ENCODE measurements around the gene HPN. TPM values are rescaled to one million over a fixed set of nuclear protein-coding genes. Genes with fewer than 3 reads are reported as not detected.
"Not testable (repeated sequence)": the region's sequence is repeated elsewhere in the genome, so short reads cannot be mapped to it uniquely, and the experiment has no call there.

HPN gene
- total RNA-seq, 2 experiments from 2014 or later, result 0.21 TPM; not detected in 1

DNA sequence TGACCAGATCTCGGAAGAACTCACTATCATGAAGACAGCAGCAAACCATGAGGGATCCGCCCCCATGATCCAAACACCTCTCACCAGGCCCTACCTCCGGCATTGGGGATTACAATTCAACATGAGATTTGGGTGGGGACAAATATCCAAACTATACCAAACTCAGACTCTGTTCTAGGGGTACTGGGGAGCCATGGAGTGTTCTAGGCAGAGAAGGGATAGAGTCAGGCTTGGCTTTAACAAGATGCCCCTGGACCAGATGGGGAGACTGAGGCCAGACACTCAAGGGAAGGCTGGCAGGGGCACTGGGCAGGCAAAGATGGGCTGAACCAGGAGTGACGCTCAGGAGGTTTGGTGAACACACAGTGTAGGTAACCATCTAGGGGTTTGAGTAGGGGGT, 23.1 kb upstream of the HPN start:
- no peak for DNase-seq
- intact Hi-C loops (cut with micrococcal nuclease), result no loop called here
- ChIA-PET CTCF (interaction anchor here (1.5 kb wide), 1 partner anchor 26 kb away, joined by 4 read pairs; no protein-coding TSS in a partner anchor), POLR2A (interaction anchor here (1.5 kb wide), 1 partner anchor 8 kb away, joined by 4 read pairs; no protein-coding TSS in a partner anchor)
- Mint-ChIP-seq H3K36me3 (peaks cover 61% of the 10 kb centered on the region), H3K9me3 (no peaks in the 10 kb centered on the region), H3K27me3 (no peaks in the 10 kb centered on the region), H3K4me3 (no peak overlapping the region), H3K27ac (no peak overlapping the region), H3K4me1 (ENCODE audit: low read depth) (peaks cover 21% of the 10 kb centered on the region)

DNA sequence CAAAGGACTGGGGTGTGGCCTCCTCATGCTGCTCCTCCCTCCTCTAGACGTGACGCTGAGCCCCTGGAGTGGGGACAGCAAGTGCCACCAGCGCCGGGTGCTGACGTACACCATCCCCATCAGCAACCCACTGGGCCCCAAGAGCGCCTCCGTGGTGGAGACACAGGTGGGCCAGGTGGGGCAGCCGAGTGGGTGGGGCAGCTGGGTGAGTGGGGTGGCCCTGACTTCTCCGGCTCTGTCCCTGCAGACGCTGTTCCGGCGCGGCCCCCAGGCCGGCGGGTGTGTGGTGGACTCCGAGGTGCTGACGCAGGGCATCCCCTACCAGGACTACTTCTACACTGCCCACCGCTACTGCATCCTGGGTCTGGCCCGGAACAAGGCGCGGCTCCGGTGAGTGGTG, 22.4 kb upstream of the HPN start:
- POLR2A ChIA-PET, result interaction anchor here (1.3 kb wide), 1 partner anchor 11 kb away, joined by 3 read pairs; no protein-coding TSS in a partner anchor
- DNase-seq, result no peak
- Mint-ChIP-seq H3K27ac (no peak overlapping the region), H3K4me1 (ENCODE audit: low read depth) (peaks cover 13% of the 10 kb centered on the region), H3K36me3 (peaks cover 59% of the 10 kb centered on the region), H3K27me3 (no peaks in the 10 kb centered on the region), H3K4me3 (no peak overlapping the region), H3K9me3 (no peaks in the 10 kb centered on the region)
- CTCF ChIA-PET, result no interaction called here
- intact Hi-C loops (cut with micrococcal nuclease), result no loop called here

DNA sequence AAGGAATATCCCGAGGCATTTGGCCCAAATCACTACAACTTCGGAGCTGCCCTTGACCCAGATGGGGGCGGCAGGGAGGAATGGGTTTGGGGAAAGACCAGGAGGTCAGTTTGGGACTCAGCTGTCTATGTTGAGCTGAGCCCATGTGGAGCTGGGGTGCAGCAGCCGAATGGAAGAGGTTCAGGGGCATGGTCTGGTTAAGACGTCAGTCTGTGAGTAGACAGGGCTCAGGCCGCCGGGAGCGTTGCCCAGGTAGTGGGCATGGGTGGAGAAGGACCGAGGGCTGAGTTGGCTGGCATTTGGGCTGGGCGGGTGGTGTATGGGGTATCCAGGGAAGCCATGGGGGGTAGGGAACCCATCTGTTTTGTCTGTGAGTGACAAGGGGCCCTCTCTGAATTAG, 20.5 kb upstream of the HPN start:
- H3K4me3 Mint-ChIP-seq, result no peak overlapping the region
- peaks cover 54% of the 10 kb centered on the region for H3K36me3 Mint-ChIP-seq
- H3K4me1 Mint-ChIP-seq (ENCODE audit: low read depth), result peaks cover under 1% of the 10 kb centered on the region
- intact Hi-C loops (cut with micrococcal nuclease), result no loop called here
- no peak for DNase-seq
- H3K27me3 Mint-ChIP-seq, result no peaks in the 10 kb centered on the region
- no peak overlapping the region for H3K27ac Mint-ChIP-seq
- no peaks in the 10 kb centered on the region for H3K9me3 Mint-ChIP-seq
- ChIA-PET CTCF (interaction anchor here (1.7 kb wide), 1 partner anchor 8 kb away, joined by 4 read pairs; no protein-coding TSS in a partner anchor), POLR2A (interaction anchor here (0.8 kb wide), 1 partner anchor 8 kb away, joined by 3 read pairs; no protein-coding TSS in a partner anchor)

DNA sequence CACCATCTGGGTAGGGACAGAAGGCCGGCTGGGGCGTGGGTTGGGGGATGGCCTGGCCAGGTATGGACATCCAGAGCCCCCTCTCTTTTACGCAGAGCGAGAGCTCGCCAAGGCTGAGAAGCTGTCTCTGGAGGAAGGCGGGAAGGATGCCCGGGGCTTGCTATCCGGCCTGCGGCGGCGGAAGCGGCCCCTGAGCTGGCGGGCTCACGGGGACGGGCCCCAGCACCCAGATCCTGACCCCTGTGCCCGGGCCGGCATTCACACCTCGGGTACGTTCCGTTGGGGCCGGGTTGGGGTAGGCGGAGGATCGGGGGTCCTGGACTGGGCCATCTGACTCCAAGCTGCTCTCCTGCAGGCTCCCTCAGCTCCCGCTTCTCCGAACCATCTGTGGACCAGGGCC, 19.9 kb upstream of the HPN start:
- Mint-ChIP-seq H3K4me1 (ENCODE audit: low read depth) (no peaks in the 10 kb centered on the region), H3K36me3 (peaks cover 55% of the 10 kb centered on the region), H3K9me3 (no peaks in the 10 kb centered on the region), H3K27ac (no peak overlapping the region), H3K4me3 (no peak overlapping the region), H3K27me3 (no peaks in the 10 kb centered on the region)
- ChIA-PET CTCF (interaction anchor here (1.7 kb wide), 1 partner anchor 9 kb away, joined by 4 read pairs; no protein-coding TSS in a partner anchor), POLR2A (interaction anchor here (0.8 kb wide), 1 partner anchor 9 kb away, joined by 3 read pairs; no protein-coding TSS in a partner anchor)
- no peak for DNase-seq
- intact Hi-C loops (cut with micrococcal nuclease), result no loop called here

DNA sequence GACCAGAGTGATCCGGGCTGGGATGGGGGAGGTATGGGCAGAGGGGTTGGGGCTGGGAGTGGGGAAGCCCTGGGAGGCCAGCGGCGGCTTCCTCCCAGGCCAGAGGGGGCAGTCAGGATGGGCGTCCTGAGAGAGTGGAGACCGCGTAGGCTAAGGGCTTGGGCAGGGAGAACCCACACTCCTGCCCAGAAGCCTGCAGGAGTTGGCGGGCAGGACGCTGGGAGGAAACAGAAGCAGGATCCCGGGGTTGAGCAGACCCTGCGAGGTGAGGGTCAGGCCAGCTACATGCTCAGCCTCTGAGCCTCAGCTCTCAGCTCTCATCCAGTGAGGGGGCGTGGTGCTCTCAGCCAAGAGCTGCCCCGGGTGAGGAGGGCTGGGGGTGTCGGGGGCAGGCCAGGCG, 19.1 kb upstream of the HPN start:
- H3K36me3 Mint-ChIP-seq, result peaks cover 54% of the 10 kb centered on the region
- ChIA-PET POLR2A (no interaction called here), CTCF (interaction anchor here (0.9 to 1.7 kb wide), 2 partner anchors 10 to 50 kb away, joined by 3 to 4 read pairs; no protein-coding TSS in a partner anchor)
- no peak overlapping the region for H3K27ac Mint-ChIP-seq
- no peaks in the 10 kb centered on the region for H3K9me3 Mint-ChIP-seq
- intact Hi-C loops (cut with micrococcal nuclease), result no loop called here
- no peaks in the 10 kb centered on the region for H3K27me3 Mint-ChIP-seq
- DNase-seq, result no peak
- no peak overlapping the region for H3K4me3 Mint-ChIP-seq
- no peaks in the 10 kb centered on the region for H3K4me1 Mint-ChIP-seq (ENCODE audit: low read depth)

DNA sequence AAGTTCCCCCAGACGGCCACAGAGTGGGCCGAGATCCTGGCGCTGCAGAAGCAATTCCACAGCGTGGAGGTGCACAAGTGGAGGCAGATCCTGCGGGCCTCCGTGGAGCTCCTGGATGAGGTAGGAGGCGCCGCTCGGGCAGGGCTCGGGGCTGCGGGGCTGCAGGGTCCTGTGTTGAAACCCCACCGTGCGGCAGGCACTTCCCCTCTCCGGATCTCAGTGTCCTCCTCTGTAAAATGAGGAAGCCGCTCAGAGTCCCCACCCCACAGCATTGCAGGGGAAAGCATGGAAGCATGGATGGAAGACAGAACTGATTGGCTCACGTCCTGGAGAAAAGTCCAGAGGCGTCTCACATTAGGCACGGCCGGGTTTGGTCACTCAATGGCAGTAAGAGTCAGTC, 18.1 kb upstream of the HPN start:
- Mint-ChIP-seq H3K36me3 (peaks cover 52% of the 10 kb centered on the region), H3K4me1 (ENCODE audit: low read depth) (no peaks in the 10 kb centered on the region), H3K9me3 (no peaks in the 10 kb centered on the region), H3K27ac (no peak overlapping the region), H3K27me3 (no peaks in the 10 kb centered on the region), H3K4me3 (no peak overlapping the region)
- no peak for DNase-seq
- CTCF ChIA-PET, result interaction anchor here (0.9 kb wide), 1 partner anchor 51 kb away, joined by 3 read pairs; no protein-coding TSS in a partner anchor
- intact Hi-C loops (cut with micrococcal nuclease), result no loop called here
- POLR2A ChIA-PET, result no interaction called here

DNA sequence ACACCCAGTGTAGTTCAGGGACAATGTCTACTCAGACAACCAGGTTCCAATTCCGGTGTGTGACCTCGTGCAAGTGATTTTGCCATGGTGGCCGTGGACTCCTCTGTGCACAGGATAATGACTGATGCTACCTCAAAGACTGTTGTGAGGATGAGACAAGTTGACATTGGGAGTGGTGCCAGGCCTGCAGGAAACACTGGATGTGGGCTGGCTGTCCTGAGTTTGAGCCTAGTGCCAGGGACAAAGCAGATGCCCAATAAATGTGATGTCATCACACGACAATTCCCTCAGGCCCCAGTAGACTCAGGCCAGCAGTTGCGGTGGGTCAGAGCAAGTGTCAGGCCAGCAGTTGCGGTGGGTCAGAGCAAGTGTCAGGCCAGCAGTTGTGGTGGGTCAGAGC, 17.4 kb upstream of the HPN start:
- CTCF ChIA-PET, result no interaction called here
- intact Hi-C loops (cut with micrococcal nuclease), result no loop called here
- POLR2A ChIA-PET, result no interaction called here

DNA sequence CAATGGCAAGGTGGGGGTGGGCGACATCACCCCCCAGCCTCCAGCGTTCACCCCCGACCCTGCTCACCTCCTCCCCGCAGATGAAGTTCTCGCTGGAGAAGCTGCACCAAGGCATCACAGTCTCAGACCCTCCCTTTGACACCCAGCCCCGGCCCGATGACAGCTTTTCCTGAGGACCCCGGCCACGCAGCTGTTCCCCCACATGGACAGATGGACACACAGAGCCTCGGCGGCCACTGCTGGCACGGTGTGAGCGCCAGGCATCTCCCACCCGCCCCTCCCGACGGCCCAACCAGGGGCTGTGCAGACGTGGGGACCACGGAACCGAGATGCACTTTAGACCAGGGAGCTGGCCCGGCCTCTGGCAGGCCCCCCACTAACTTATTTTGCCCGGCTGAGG, 15.6 kb upstream of the HPN start:
- ChIA-PET CTCF (interaction anchor here (0.9 to 3.1 kb wide), 2 partner anchors 11 to 18 kb away, joined by 3 to 16 read pairs; no protein-coding TSS in a partner anchor), POLR2A (interaction anchor here (1.4 kb wide), 1 partner anchor 9 kb away, joined by 4 read pairs; no protein-coding TSS in a partner anchor)
- Mint-ChIP-seq H3K27ac (no peak overlapping the region), H3K36me3 (peaks cover 39% of the 10 kb centered on the region), H3K4me3 (no peak overlapping the region), H3K9me3 (no peaks in the 10 kb centered on the region), H3K4me1 (ENCODE audit: low read depth) (peaks cover 4% of the 10 kb centered on the region), H3K27me3 (no peaks in the 10 kb centered on the region)
- intact Hi-C loops (cut with micrococcal nuclease), result no loop called here
- DNase-seq, result no peak

More for the DNA sequence above, 17.4 kb upstream of the HPN start:
- Mint-ChIP-seq H3K9me3 (no peaks in the 10 kb centered on the region), H3K36me3 (peaks cover 49% of the 10 kb centered on the region), H3K27me3 (no peaks in the 10 kb centered on the region), H3K27ac (no peak overlapping the region), H3K4me3 (no peak overlapping the region), H3K4me1 (ENCODE audit: low read depth) (no peaks in the 10 kb centered on the region)
- DNase-seq, result no peak

DNA sequence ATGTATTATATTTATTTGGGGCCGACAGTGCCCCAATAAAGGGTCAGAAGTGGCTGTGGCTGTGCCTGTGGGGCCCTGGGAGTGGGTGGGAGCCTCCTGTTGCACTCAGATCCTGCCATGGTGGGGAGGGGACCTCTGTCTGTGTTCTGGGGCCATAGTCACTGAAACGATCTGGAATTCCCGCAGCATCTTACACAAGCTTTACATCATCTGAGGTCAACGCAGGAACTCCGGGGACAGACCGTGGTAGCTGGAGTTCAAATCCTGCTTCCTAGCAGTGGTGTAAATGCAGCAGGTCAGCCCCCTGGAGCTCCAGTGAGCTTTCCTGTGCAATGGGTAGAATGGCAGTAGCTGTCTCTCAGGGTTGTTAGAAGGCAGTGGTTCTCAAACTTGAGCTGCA, 15.1 kb upstream of the HPN start:
- CTCF ChIA-PET, result interaction anchor here (3.1 kb wide), 1 partner anchor 17 kb away, joined by 16 read pairs; no protein-coding TSS in a partner anchor
- intact Hi-C loops (cut with micrococcal nuclease), result no loop called here
- H3K27me3 Mint-ChIP-seq, result peaks cover 4% of the 10 kb centered on the region
- no peak overlapping the region for H3K27ac Mint-ChIP-seq
- peaks cover 8% of the 10 kb centered on the region for H3K4me1 Mint-ChIP-seq (ENCODE audit: low read depth)
- POLR2A ChIA-PET, result interaction anchor here (0.8 to 1.4 kb wide), 3 partner anchors 9 to 54 kb away, joined by 3 to 4 read pairs (median 4); no protein-coding TSS in a partner anchor
- peaks cover 36% of the 10 kb centered on the region for H3K36me3 Mint-ChIP-seq
- H3K4me3 Mint-ChIP-seq, result no peak overlapping the region
- H3K9me3 Mint-ChIP-seq, result no peaks in the 10 kb centered on the region
- no peak for DNase-seq

DNA sequence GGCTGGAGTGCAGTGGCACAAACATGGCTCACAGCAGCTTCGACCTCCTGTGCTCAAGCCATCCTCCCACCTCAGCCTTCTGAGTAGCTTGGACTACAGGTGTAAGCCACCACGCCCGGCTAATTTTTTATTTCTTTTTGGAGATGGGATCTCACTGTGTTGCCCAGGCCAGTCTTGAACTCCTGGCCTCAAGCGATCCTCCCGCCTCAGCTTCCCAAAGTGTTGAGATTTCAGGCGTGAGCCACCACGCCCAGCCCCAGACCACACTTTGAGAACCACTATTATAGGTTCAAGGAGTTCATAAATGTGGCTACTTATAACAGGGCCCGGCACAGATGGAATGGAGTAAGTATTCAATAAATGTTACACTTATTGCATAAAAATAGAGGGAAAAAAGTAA, 14.5 kb upstream of the HPN start:
- POLR2A ChIA-PET, result interaction anchor here (0.7 to 1.4 kb wide), 5 partner anchors 10 to 54 kb away, joined by 3 to 4 read pairs (median 4); no protein-coding TSS in a partner anchor
- no peak for DNase-seq
- CTCF ChIA-PET, result interaction anchor here (0.6 to 3.1 kb wide), 3 partner anchors 14 to 98 kb away, joined by 4 to 16 read pairs (median 6); no protein-coding TSS in a partner anchor
- Mint-ChIP-seq H3K9me3 (no peaks in the 10 kb centered on the region), H3K27me3 (peaks cover 8% of the 10 kb centered on the region), H3K4me1 (ENCODE audit: low read depth) (peaks cover 8% of the 10 kb centered on the region), H3K27ac (no peak overlapping the region), H3K4me3 (no peak overlapping the region), H3K36me3 (peaks cover 33% of the 10 kb centered on the region)
- intact Hi-C loops (cut with micrococcal nuclease), result no loop called here

DNA sequence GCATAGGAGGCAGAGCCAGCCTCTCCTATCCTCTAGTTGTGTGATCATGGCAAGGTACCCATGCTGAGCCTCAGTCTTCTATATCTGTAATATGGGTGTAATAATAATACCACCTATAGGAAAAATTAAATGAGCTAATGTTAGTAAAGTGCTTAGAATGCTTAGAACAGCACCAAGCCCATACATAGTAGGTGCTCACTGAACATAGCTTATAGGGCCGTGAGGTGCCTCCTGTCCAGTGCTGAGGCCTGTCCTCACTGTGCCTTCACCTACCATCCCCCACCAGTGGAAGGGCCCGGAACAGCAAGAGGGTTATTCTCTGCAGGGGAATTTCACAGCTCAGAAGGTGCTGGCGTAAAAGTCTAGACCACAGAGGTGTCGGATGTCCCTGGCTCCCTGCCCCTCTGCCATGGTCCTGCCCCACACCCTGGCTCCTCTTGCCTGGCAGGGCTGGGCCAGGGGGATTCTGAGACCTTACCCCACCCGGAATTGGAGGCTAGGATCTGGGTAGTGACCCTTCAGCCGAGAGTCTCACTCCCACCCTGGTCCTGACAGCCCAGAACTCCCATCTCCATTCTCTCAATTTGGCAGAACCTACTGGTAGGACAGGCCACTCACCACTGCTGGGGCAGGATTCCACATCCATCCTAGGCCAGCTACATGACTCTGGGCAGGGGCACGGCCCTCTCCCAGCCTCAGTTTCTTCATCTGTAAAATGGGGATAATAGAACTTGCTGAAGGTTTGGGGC, 13.5 kb upstream of the HPN start:
- no peak overlapping the region for H3K4me3 Mint-ChIP-seq
- ChIA-PET POLR2A (interaction anchor here (0.7 to 1.3 kb wide), 3 partner anchors 13 to 27 kb away, joined by 3 to 4 read pairs (median 4); no protein-coding TSS in a partner anchor), CTCF (interaction anchor here (1.0 to 3.1 kb wide), 4 partner anchors 14 to 56 kb away, joined by 3 to 16 read pairs (median 4); no protein-coding TSS in a partner anchor)
- peaks cover 8% of the 10 kb centered on the region for H3K4me1 Mint-ChIP-seq (ENCODE audit: low read depth)
- peaks cover 13% of the 10 kb centered on the region for H3K27me3 Mint-ChIP-seq
- intact Hi-C loops (cut with micrococcal nuclease), result no loop called here
- peaks cover 29% of the 10 kb centered on the region for H3K36me3 Mint-ChIP-seq
- no peaks in the 10 kb centered on the region for H3K9me3 Mint-ChIP-seq
- DNase-seq, result no peak
- no peak overlapping the region for H3K27ac Mint-ChIP-seq

DNA sequence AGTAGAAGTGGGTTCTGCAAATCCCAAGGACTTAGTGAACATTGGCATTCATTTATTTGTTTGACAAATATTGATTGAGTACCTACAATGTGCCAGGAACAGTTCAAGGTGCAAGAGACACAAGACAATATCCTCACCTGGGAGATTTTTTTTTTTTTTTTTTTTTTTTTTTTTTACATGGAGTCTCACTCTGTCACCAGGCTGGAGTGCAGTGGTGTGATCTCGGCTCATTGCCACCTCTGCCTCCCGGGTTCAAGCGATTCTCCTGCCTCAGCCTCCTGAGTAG, 13.0 kb upstream of the HPN start:
- not testable (repeated sequence) for H3K27ac Mint-ChIP-seq

More for the DNA sequence above, 13.0 kb upstream of the HPN start:
- CTCF ChIA-PET, result interaction anchor here (1.1 to 3.1 kb wide), 3 partner anchors 14 to 56 kb away, joined by 3 to 16 read pairs (median 3); no protein-coding TSS in a partner anchor
- H3K4me3 Mint-ChIP-seq; H3K9me3 Mint-ChIP-seq; DNase-seq; H3K4me1 Mint-ChIP-seq (ENCODE audit: low read depth); intact Hi-C loops (cut with micrococcal nuclease): not testable (repeated sequence)
- POLR2A ChIA-PET, result interaction anchor here (1.3 kb wide), 1 partner anchor 27 kb away, joined by 4 read pairs; no protein-coding TSS in a partner anchor
- Mint-ChIP-seq H3K27me3 (peaks cover 13% of the 10 kb centered on the region), H3K36me3 (peaks cover 27% of the 10 kb centered on the region)
